Astrocyte of the spinal cord (primary cell): ENCODE results near the gene MRPS25.

Experiments
- DNase-seq: peaks from one replicate; pipeline ENCODE4 v3.0.0; 2011; ENCODE audit warnings: low read depth, low spot score
- H3K4me3 ChIP-seq: 2 replicates; pipeline ENCODE4 v1.5.1; 2011; ENCODE audit warnings: low read depth, mild to moderate bottlenecking, low read length, moderate library complexity
- in situ Hi-C: cut with HindIII; loops from 2 replicates; pipeline ENCODE4 v1.10.0; 2017; ENCODE audit warnings: low sequenced_read_pairs
- TF ChIP-seq, protein P1 (sequence below): IDR thresholded peaks from 2 replicates; pipeline ENCODE4 v1.5.1; 2012; ENCODE audit warnings: low read depth, mild to moderate bottlenecking, low read length, inconsistent platforms

MRPS25 gene

DNA sequence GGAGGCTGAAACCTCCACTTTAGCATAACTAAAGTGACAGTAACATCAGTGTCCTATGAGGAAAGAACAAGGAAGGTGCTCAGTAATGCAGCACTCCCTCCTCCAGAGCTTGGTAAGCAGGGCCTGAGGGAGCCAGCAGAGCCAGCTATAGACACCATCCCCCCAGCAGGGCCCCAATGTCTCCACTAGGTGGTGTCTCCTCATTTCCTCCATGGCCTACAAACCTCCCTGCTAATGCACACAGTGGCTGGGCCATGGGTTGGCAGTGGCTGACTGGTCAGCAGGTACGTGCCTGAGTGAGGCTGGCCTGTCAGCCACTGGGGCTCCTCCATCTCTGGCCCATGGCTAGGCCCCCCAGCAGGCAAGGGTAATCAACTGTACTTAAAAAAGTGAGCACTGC is 13.6 kb downstream of the MRPS25 start:
- in situ Hi-C loops = no loop called here
- TF ChIP-seq, protein P1, sequence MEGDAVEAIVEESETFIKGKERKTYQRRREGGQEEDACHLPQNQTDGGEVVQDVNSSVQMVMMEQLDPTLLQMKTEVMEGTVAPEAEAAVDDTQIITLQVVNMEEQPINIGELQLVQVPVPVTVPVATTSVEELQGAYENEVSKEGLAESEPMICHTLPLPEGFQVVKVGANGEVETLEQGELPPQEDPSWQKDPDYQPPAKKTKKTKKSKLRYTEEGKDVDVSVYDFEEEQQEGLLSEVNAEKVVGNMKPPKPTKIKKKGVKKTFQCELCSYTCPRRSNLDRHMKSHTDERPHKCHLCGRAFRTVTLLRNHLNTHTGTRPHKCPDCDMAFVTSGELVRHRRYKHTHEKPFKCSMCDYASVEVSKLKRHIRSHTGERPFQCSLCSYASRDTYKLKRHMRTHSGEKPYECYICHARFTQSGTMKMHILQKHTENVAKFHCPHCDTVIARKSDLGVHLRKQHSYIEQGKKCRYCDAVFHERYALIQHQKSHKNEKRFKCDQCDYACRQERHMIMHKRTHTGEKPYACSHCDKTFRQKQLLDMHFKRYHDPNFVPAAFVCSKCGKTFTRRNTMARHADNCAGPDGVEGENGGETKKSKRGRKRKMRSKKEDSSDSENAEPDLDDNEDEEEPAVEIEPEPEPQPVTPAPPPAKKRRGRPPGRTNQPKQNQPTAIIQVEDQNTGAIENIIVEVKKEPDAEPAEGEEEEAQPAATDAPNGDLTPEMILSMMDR = peak; percentile 78
- DNase-seq = peak; percentile 35
- H3K4me3 ChIP-seq = no peak overlapping the region

DNA sequence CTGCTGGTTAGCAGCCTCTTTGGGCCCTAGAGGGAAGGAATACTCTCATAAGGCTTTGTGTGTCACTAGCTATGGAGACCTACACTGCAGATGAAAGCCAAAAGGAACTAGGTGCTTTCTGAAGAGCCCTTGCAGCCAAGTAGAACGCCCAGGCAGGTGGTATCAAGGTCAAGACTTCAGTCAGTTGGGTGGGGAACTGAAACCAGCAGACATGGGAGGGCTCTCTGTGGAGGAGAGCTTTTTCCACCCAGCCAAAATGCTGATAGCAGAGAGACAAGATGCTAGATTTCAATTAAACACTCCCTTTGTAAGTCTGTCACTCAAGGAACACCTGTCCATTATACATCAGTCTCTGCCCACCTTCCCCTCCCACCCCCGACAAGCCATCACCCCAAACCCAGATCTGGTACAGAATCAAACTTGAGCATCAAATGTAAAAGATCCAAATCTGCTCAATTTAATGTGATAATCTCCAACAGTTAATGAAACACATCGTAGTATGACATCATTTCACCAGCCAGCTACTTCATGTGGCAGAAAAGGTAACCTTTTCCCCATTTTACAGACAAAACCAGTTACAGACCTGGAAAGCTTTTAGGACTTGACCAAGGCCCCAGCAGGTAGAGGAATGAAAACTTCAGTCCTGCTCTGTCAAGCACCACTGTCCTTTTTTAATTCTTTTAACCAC is 14.6 kb downstream of the MRPS25 start:
- DNase-seq = no peak
- TF ChIP-seq, protein P1 = no peak
- H3K4me3 ChIP-seq = no peak overlapping the region
- in situ Hi-C loops = no loop called here

DNA sequence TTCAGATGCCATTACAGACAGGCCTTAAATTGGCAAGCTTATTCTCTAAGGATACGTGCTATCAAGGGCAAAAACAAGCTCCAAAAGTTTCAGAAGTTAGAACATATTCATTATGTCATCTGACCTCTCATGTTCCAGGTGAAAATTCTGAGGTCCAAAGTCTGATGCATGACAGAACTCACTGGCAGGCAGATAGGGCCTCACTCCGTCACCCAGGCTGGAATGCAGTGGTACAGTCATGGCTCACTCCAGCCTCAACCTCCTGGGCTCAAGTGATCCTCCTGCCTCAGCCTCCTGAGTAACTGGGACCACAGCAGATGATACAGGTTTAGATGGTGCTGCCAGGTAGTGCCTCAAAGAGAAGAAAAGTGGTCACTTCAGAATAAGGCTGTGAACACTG is 15.5 kb downstream of the MRPS25 start:
- TF ChIP-seq, protein P1 = no peak
- no peak overlapping the region for H3K4me3 ChIP-seq
- in situ Hi-C loops = no loop called here
- DNase-seq = no peak

DNA sequence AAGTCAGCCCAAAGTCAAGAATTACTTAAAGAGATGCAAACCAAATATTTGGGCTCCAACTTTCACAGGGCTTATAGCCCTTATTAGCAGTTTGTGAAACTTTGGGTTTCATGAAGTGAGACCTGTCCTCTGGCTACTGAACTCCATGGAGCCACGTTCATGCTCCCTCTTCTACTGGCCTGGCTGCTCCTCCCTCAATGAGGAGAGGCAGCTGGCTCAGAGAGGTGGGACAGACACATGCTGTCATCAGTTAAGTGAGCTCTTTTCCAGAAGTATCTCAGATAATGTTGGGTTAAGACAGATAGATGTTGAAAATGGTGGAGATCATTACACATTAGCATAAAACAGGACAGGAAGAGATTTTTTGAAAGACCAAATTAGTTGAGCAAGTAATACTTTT is 19.4 kb downstream of the MRPS25 start:
- no peak overlapping the region for H3K4me3 ChIP-seq
- TF ChIP-seq, protein P1 = no peak
- in situ Hi-C loops = no loop called here
- DNase-seq = no peak

DNA sequence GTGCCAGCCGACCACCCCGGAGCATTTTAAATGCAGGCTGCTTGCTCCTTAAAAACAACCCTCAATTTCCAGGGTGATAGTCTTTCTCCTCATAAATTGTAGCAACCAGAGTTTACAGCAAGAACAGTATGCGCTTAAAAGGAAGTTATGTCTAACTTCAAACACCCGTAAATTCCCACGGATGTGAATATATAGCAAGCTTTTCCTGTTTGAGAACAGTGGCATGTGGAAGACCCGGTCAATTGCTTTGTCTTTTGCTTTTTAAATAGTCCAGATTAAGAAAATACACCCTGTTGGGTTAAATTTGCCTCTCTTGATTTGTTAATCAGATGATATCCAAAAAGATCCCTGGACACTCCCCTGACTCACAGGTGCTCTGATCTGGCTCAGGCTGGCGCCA is 20.8 kb downstream of the MRPS25 start:
- no peak overlapping the region for H3K4me3 ChIP-seq
- DNase-seq = no peak
- in situ Hi-C loops = no loop called here
- TF ChIP-seq, protein P1 = no peak

DNA sequence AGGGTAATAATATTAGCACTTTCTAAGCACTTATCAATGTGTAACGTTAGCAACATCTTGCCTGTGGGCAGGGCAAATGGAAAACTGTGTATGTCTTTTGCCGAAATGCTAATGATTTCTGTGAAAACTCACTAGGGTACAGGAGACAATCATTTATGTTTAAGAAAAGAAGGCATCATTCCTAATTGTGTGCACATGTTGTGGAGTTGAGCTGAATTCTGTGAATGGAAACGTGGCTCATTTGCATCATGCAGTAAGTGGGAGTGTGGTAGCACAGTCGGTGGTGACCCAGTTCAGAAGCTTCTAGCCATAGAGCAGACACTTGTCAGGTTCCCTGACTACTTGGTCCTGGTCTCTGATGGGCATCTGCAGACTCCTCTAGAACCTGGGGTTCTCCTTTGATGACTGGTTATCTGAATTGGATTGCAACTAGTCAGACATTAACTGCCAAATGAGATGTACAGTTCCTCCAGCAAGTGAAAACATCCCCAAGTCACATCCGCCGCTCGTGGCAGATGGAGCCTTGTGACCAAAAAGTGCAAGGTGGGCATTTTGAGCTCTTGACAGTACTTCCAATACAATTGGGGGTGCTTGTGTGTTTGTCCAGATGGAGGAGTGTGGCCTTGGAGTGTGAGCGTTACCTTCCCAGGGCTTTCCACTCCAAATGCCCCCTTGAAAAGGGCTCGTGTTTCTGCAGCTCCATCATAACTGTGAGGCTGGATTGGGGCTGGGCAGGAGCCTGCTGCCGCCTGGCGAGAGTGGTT is 21.5 kb downstream of the MRPS25 start:
- DNase-seq = no peak
- no peak overlapping the region for H3K4me3 ChIP-seq
- in situ Hi-C loops = no loop called here

More for the DNA sequence above, 21.5 kb downstream of the MRPS25 start:
- TF ChIP-seq, protein P1 = no peak
